ENCODE measurements around the gene AGMO.

Gene AGMO

GRCh38 chr7:15341817-15342216 is 220.0 kb downstream of the AGMO start:
- no peaks in the 10 kb centered on the region for H3F3A ChIP-seq (ENCODE audit: insufficient read depth, low read length)
- no peak overlapping the region for H3K9ac ChIP-seq (ENCODE audit: low read length)
- no peak for TF ChIP-seq CTCF (IDR thresholded peaks at IDR 0.05; ENCODE audit: low read length)
- no peak for TF ChIP-seq EZH2 (optimal IDR thresholded peaks at IDR 0.05; ENCODE audit: low read depth, low read length)
- no peak for TF ChIP-seq EZH2phosphoT487 (IDR thresholded peaks at IDR 0.05; ENCODE audit: low read length)
- no peak overlapping the region for H3K4me3 ChIP-seq (ENCODE audit: low read length)
- H3K27me3 ChIP-seq (replicated peaks; ENCODE audit: insufficient read depth, low read length): no peaks in the 10 kb centered on the region
- no peaks in the 10 kb centered on the region for H3K9me3 ChIP-seq (replicated peaks; ENCODE audit: insufficient read depth, low read length)
- no peaks in the 10 kb centered on the region for H3K36me3 ChIP-seq (replicated peaks; ENCODE audit: insufficient read depth, low read length)
- H3K4me2 ChIP-seq (ENCODE audit: low read depth, low read length): no peak overlapping the region
- DNase-seq: no peak
- H3K9me2 ChIP-seq (replicated peaks; ENCODE audit: insufficient read depth, low read length): no peaks in the 10 kb centered on the region
- no peak overlapping the region for H3K27ac ChIP-seq (ENCODE audit: low read length)
- H3K79me2 ChIP-seq (ENCODE audit: low read length): no peaks in the 10 kb centered on the region
- no peaks in the 10 kb centered on the region for H3K4me1 ChIP-seq (ENCODE audit: low read length)
- no peaks in the 10 kb centered on the region for H4K20me1 ChIP-seq (ENCODE audit: insufficient read depth, low read length)
- no peak overlapping the region for H2AFZ ChIP-seq (ENCODE audit: low read length)

- Histone ChIP-seq H3K4me2 (ENCODE audit: low read depth, low read length) (no peak overlapping the region), H3K9me3 (replicated peaks; ENCODE audit: insufficient read depth, low read length) (no peaks in the 10 kb centered on the region), H3K4me1 (ENCODE audit: low read length) (no peaks in the 10 kb centered on the region), H2AFZ (ENCODE audit: low read length) (no peak overlapping the region), H3F3A (ENCODE audit: insufficient read depth, low read length) (no peaks in the 10 kb centered on the region), H4K20me1 (ENCODE audit: insufficient read depth, low read length) (no peaks in the 10 kb centered on the region), H3K79me2 (ENCODE audit: low read length) (no peaks in the 10 kb centered on the region), H3K27me3 (replicated peaks; ENCODE audit: insufficient read depth, low read length) (no peaks in the 10 kb centered on the region), H3K4me3 (ENCODE audit: low read length) (no peak overlapping the region), H3K36me3 (replicated peaks; ENCODE audit: insufficient read depth, low read length) (no peaks in the 10 kb centered on the region), H3K27ac (ENCODE audit: low read length) (no peak overlapping the region), H3K9me2 (replicated peaks; ENCODE audit: insufficient read depth, low read length) (no peaks in the 10 kb centered on the region), H3K9ac (ENCODE audit: low read length) (no peak overlapping the region)
- no peak for DNase-seq
- no peak for TF ChIP-seq CTCF (IDR thresholded peaks at IDR 0.05; ENCODE audit: low read length)
- TF ChIP-seq EZH2phosphoT487 (IDR thresholded peaks at IDR 0.05; ENCODE audit: low read length): no peak
- no peak for TF ChIP-seq EZH2 (optimal IDR thresholded peaks at IDR 0.05; ENCODE audit: low read depth, low read length)
These were observed 225.7 kb downstream of the AGMO start for GRCh38 chr7:15336146-15336545.

GRCh38 chr7:15335390-15335789 is 226.4 kb downstream of the AGMO start:
- H3K9me3 ChIP-seq (replicated peaks; ENCODE audit: insufficient read depth, low read length): no peaks in the 10 kb centered on the region

More at GRCh38 chr7:15335390-15335789, 226.4 kb downstream of the AGMO start:
- Histone ChIP-seq H3K36me3 (replicated peaks; ENCODE audit: insufficient read depth, low read length) (no peaks in the 10 kb centered on the region), H3K4me2 (ENCODE audit: low read depth, low read length) (no peak overlapping the region), H3K79me2 (ENCODE audit: low read length) (no peaks in the 10 kb centered on the region), H4K20me1 (ENCODE audit: insufficient read depth, low read length) (no peaks in the 10 kb centered on the region), H2AFZ (ENCODE audit: low read length) (no peak overlapping the region), H3K27me3 (replicated peaks; ENCODE audit: insufficient read depth, low read length) (no peaks in the 10 kb centered on the region), H3K9ac (ENCODE audit: low read length) (no peak overlapping the region), H3K27ac (ENCODE audit: low read length) (no peak overlapping the region), H3F3A (ENCODE audit: insufficient read depth, low read length) (no peaks in the 10 kb centered on the region), H3K9me2 (replicated peaks; ENCODE audit: insufficient read depth, low read length) (no peaks in the 10 kb centered on the region), H3K4me3 (ENCODE audit: low read length) (no peak overlapping the region), H3K4me1 (ENCODE audit: low read length) (no peaks in the 10 kb centered on the region)
- TF ChIP-seq EZH2phosphoT487 (IDR thresholded peaks at IDR 0.05; ENCODE audit: low read length) (no peak), CTCF (IDR thresholded peaks at IDR 0.05; ENCODE audit: low read length) (no peak), EZH2 (optimal IDR thresholded peaks at IDR 0.05; ENCODE audit: low read depth, low read length) (no peak)
- no peak for DNase-seq
